Vagina (tissue), 2 donors: ENCODE measurements around the gene OR2H1. TPM values are rescaled to one million over a fixed set of nuclear protein-coding genes. Genes with fewer than 3 reads are reported as not detected.

ENCODE experiments used
- DNase-seq, 2 donors: peaks; one replicate each; pipeline ENCODE4 v3.0.0-alpha.2; 2017; ENCODE audit errors: extremely low spot score in 2 of 2
- H3K27ac ChIP-seq: fragments of 200-600 bp; sonication (generic); one replicate; pipeline ENCODE4 v1.5.1; 2019
- H3K27me3 ChIP-seq: fragments of 200-600 bp; sonication (generic); one replicate; pipeline ENCODE4 v1.5.1; 2019
- H3K36me3 ChIP-seq, 2 donors: fragments of 200-600 bp; sonication (generic); one replicate each; pipeline ENCODE4 v1.5.1; 2017 to 2019
- H3K4me1 ChIP-seq: fragments of 200-600 bp; sonication (generic); one replicate; pipeline ENCODE4 v1.5.1; 2019
- H3K4me3 ChIP-seq, 2 donors: fragments of 200-600 bp; sonication (generic); 1 replicate in 1 of 2; 2 replicates in 1 of 2; pipeline ENCODE4 v1.5.1; 2016 to 2019
- H3K9me3 ChIP-seq: fragments of 200-600 bp; sonication (generic); one replicate; pipeline ENCODE4 v1.5.1; 2019
- CTCF ChIP-seq, 3 experiments: fragments of 450-650 bp in 2 of 3; fragments of 200-600 bp in 1 of 3; sonication (generic) in 1 of 3; IDR thresholded peaks; one replicate each; pipeline ENCODE4 v1.5.1; 2017 to 2019; ENCODE audit warnings: antibody characterized with exemption in 3 of 3, mild to moderate bottlenecking in 2 of 3, moderate library complexity in 2 of 3
- POLR2A ChIP-seq, 2 donors: fragments of 450-650 bp; IDR thresholded peaks; one replicate each; pipeline ENCODE4 v1.6.1; 2017; ENCODE audit warnings: antibody characterized with exemption in 2 of 2, mild to moderate bottlenecking in 2 of 2, moderate library complexity in 2 of 2
- POLR2AphosphoS5 ChIP-seq, 2 donors: sonication (generic); formaldehyde crosslinking; IDR thresholded peaks; one replicate each; pipeline ENCODE4 v1.9.0; 2017; ENCODE audit warnings: antibody characterized with exemption in 2 of 2, mild to moderate bottlenecking in 2 of 2, low read depth in 1 of 2; ENCODE audit not compliant: insufficient read depth in 1 of 2
- intact Hi-C: fragments of 100-400 bp; cut with DNase I; formaldehyde crosslinking; loops from one replicate; pipeline ENCODE4 v1.15.1; 2023
- total RNA-seq: library from RNA; depleted of rRNA; stranded (reverse); fragments of >200 nt; gene quantifications from one replicate; pipeline ENCODE4 v1.2.3, GENCODE V29; 2016

OR2H1 gene
- total RNA-seq, 1 donor from 2014 or later = not detected

GRCh38 chr6:29510746-29511300, 53.9 kb downstream of the OR2H1 start:
- Histone ChIP-seq H3K4me3 (no peak overlapping the region), H3K4me1 (no peaks in the 10 kb centered on the region), H3K9me3 (no peaks in the 10 kb centered on the region), H3K27me3 (no peaks in the 10 kb centered on the region), H3K36me3 (no peaks in the 10 kb centered on the region), H3K27ac (no peak overlapping the region)
- peak; percentile 19 to 58 for DNase-seq
- no peak for TF ChIP-seq CTCF (IDR thresholded peaks at IDR 0.05)
- TF ChIP-seq POLR2A (IDR thresholded peaks at IDR 0.05) = no peak
- TF ChIP-seq POLR2AphosphoS5 (IDR thresholded peaks at IDR 0.05; ENCODE audit: insufficient read depth in 1 of 2, low read depth in 1 of 2) = no peak
- intact Hi-C loops = no loop called here

Other genes with a start within 250 kb of the OR2H1 start
- 0.74 TPM for gene OR14J1, start 155.5 kb upstream of the OR2H1 start, total RNA-seq
- gene OR5V1, start 88.3 kb upstream of the OR2H1 start, total RNA-seq = not detected
- not detected for gene OR12D3, start 81.9 kb upstream of the OR2H1 start, total RNA-seq
- gene OR12D2, start 61.5 kb upstream of the OR2H1 start, total RNA-seq = not detected
- gene OR12D1, start 42.2 kb upstream of the OR2H1 start, total RNA-seq = not detected
- not detected for gene OR10C1, start 17.8 kb upstream of the OR2H1 start, total RNA-seq
- not detected for gene OR11A1, start 84 bp upstream of the OR2H1 start, total RNA-seq
- not detected for gene MAS1L, start 30.8 kb downstream of the OR2H1 start, total RNA-seq
- not detected for gene UBD, start 102.6 kb downstream of the OR2H1 start, total RNA-seq
- not detected for gene OR2H2, start 128.0 kb downstream of the OR2H1 start, total RNA-seq
- 58.4 TPM for gene GABBR1, start 176.0 kb downstream of the OR2H1 start, total RNA-seq
- gene MOG, start 199.9 kb downstream of the OR2H1 start, total RNA-seq = not detected
- 3.7 TPM for gene ZFP57, start 224.0 kb downstream of the OR2H1 start, total RNA-seq